RWPE1 (cell line): Measurements from ENCODE around the gene NAA16.

ENCODE experiments used
- CTCF ChIA-PET: fragments of 350-600 bp; sonication (Branson Sonifier 250); formaldehyde crosslinking; extraction: SDS; loops from one replicate; lab custom pipeline; 2021; lab: Yijun Ruan, JAX
- POLR2A ChIA-PET: fragments of 400-600 bp; formaldehyde crosslinking; extraction: SDS; loops from one replicate; lab custom pipeline; 2020; ENCODE audit warnings: antibody characterized with exemption; ENCODE audit not compliant: low non-redundant PET; lab: Yijun Ruan, JAX
- DNase-seq: peaks from one replicate; pipeline ENCODE4 v3.0.0; 2012; ENCODE audit warnings: low spot score
- H3K27ac ChIP-seq: fragments of 450-650 bp; 2 replicates; pipeline ENCODE4 v1.5.1; 2017
- CTCF ChIP-seq: fragments of 450-650 bp; conservative IDR thresholded peaks from 2 replicates; pipeline ENCODE4 v1.5.1; 2017; ENCODE audit warnings: low read depth, mild to moderate bottlenecking

NAA16 gene

GRCh38 chr13:41409611-41410010 lies 98.5 kb downstream of the NAA16 start:
- DNase-seq = no peak
- ChIA-PET CTCF (interaction anchor here (2.7 kb wide), 1 partner anchor 243 kb away, joined by 19 read pairs; no protein-coding TSS in a partner anchor), POLR2A (no interaction called here)
- no peak for TF ChIP-seq CTCF
- H3K27ac ChIP-seq = no peak overlapping the region

GRCh38 chr13:41411060-41411459 lies 100.0 kb downstream of the NAA16 start:
- CTCF ChIA-PET = interaction anchor here (0.5 to 2.7 kb wide), 4 partner anchors 237 to 350 kb away, joined by 4 to 19 read pairs (median 6); no protein-coding TSS in a partner anchor

GRCh38 chr13:41411522-41411921 lies 100.5 kb downstream of the NAA16 start:
- DNase-seq = peak; percentile 35
- POLR2A ChIA-PET = no interaction called here
- CTCF ChIA-PET = interaction anchor here (0.6 to 2.7 kb wide), 5 partner anchors 12 to 604 kb away, joined by 3 to 19 read pairs (median 4); no protein-coding TSS in a partner anchor
- H3K27ac ChIP-seq = no peak overlapping the region
- TF ChIP-seq CTCF = no peak

More at GRCh38 chr13:41411060-41411459, 100.0 kb downstream of the NAA16 start:
- no peak for TF ChIP-seq CTCF
- no peak overlapping the region for H3K27ac ChIP-seq
- no peak for DNase-seq
- POLR2A ChIA-PET = no interaction called here

- DNase-seq = no peak
- TF ChIP-seq CTCF = no peak
- CTCF ChIA-PET = no interaction called here
- no peak overlapping the region for H3K27ac ChIP-seq
- POLR2A ChIA-PET = no interaction called here
These were observed 102.8 kb downstream of the NAA16 start for GRCh38 chr13:41413872-41414271.

- no peak for DNase-seq
- CTCF ChIA-PET = no interaction called here
- POLR2A ChIA-PET = no interaction called here
These were observed 105.2 kb downstream of the NAA16 start for GRCh38 chr13:41416276-41416675.

GRCh38 chr13:41418027-41418426 lies 107.0 kb downstream of the NAA16 start:
- no peak for DNase-seq
- ChIA-PET POLR2A (no interaction called here), CTCF (no interaction called here)
- TF ChIP-seq CTCF = no peak
- H3K27ac ChIP-seq = no peak overlapping the region

More at GRCh38 chr13:41416276-41416675, 105.2 kb downstream of the NAA16 start:
- H3K27ac ChIP-seq = no peak overlapping the region
- no peak for TF ChIP-seq CTCF
